Stimulated activated naive CD8-positive, alpha-beta T cell treated with anti-CD3 and anti-CD28 coated beads, Interleukin-15, amount 100 ng/mL, for 72 hours (primary cell): ENCODE data around the gene COL5A3.

Experiments
- ATAC-seq: fragments of 150-1000 bp; cut with Tn5 transposase; 2 replicates; pipeline ENCODE4 v1.10.0; 2021; ENCODE audit warnings: mild to moderate bottlenecking, moderate library complexity
- DNase-seq, 2 donors: peaks; one replicate each; pipeline ENCODE4 v3.0.0; 2021 to 2022
- H3K27ac Mint-ChIP-seq, 2 donors: one replicate each; pipeline ENCODE4 v1.8.0; 2022; ENCODE audit warnings: mild to moderate bottlenecking in 2 of 2, mixed read lengths in 2 of 2, moderate library complexity in 2 of 2
- H3K27me3 Mint-ChIP-seq: one replicate; pipeline ENCODE4 v1.8.0; 2022; ENCODE audit warnings: mixed read lengths
- H3K4me1 Mint-ChIP-seq: one replicate; pipeline ENCODE4 v1.8.0; 2022; ENCODE audit warnings: mild to moderate bottlenecking, mixed read lengths
- H3K4me3 Mint-ChIP-seq, 2 donors: one replicate each; pipeline ENCODE4 v1.8.0; 2022; ENCODE audit warnings: mild to moderate bottlenecking in 2 of 2, mixed read lengths in 2 of 2, moderate library complexity in 1 of 2
- H3K9me3 Mint-ChIP-seq, 2 donors: one replicate each; pipeline ENCODE4 v1.8.0; 2022; ENCODE audit warnings: mixed read lengths in 2 of 2

Gene COL5A3

DNA sequence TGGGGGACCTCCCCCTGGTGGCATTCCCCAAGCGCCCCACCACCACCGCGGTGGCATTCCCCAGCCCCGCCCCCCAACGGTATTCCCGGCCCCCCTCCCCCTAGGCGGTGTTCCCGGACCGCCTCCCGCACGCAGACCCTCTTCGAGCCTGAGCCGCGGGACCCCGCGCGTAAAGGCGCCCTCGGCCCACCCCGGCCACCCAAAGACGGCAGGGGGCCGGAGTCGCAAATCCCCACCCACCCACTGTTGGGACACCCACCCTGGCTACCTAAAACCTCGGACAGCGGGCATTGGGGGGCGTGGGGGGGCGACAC lies 96.3 kb downstream of the COL5A3 start:
- Mint-ChIP-seq H3K27me3 (peaks cover 36% of the 10 kb centered on the region), H3K4me1 (peaks cover 15% of the 10 kb centered on the region), H3K4me3 (peak overlapping the region; percentile 63 to 73), H3K27ac (no peak overlapping the region), H3K9me3 (no peaks in the 10 kb centered on the region)
- DNase-seq (no peak), ATAC-seq (no peak)

DNA sequence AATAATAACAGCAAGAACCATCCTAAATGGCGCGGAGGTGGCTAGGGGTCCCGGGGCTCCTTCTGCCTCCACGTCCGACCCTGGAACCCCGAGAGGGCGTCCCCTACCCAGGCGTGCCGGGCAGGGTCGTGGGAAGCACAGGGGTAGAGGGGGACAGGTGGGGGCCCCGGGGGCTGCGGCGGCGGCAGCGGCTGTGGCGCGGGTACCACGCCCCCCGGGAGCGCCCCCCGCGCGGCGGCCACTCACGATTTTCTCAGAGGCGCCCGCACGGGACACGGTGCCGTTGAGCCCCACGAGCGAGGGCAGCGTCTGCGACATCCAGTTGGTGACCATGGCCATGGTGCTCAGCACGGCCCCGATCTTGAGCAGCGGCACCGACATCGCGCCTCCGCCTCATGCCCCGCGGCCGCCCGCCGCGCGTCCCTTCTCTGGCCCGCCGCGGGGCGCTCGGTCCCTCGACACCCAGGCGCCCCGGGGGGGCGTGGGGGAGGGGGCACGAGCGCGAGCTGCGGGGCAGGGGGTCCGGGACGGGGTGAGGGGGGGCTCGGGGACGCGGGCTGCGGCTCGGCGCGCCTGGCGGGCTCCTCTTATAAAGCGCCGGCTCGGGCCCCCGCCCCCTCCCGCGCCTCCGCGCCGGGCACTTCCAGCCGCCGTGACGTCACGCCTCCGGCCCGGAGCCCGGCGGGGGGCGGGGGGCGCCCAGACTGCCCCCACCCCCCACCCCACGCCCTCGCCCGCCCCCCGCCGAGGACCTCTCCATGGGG lies 96.9 kb downstream of the COL5A3 start:
- Mint-ChIP-seq H3K4me3 (peak overlapping the region; percentile 44 to 46), H3K27ac (no peak overlapping the region), H3K9me3 (no peaks in the 10 kb centered on the region), H3K27me3 (peaks cover 31% of the 10 kb centered on the region), H3K4me1 (peaks cover 15% of the 10 kb centered on the region)
- DNase-seq (no peak), ATAC-seq (peak; percentile 16)

DNA sequence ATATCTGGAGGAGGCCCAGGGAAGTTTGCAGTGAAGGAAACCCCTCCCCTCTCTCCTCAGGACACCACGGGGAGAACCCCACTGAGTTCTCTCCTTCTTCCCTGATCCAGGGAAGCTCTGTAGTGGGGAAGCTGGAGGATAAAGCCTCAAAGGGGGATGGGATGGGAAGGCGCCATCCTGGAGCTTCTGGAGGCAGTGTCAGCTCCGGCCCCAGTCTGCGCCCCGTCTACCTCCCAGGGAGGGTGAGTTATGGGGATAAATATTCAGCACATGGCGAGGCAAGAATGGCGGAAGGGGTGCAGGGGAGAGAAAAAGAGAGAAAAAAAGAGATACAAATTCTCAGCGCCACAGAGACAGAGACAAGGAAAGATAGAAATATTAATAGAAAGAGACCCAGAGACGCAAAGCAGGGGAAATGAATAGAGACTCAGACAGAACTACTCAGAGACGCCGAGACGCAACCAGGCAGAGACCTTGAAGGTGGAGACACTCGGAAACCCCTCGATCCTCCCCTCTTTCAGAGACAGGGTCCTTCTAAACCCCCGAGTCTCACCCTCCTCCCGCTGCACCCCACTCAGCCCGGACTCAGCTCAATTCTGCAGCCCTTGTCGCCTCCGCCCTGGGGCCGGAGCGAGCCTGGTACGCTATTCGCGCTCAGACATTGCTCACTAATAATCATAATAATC lies 97.6 kb downstream of the COL5A3 start:
- DNase-seq (no peak), ATAC-seq (no peak)
- peak overlapping the region; percentile 44 to 46 for H3K4me3 Mint-ChIP-seq
- H3K4me1 Mint-ChIP-seq, result peaks cover 13% of the 10 kb centered on the region
- H3K27ac Mint-ChIP-seq, result no peak overlapping the region
- peaks cover 24% of the 10 kb centered on the region for H3K27me3 Mint-ChIP-seq
- no peaks in the 10 kb centered on the region for H3K9me3 Mint-ChIP-seq

DNA sequence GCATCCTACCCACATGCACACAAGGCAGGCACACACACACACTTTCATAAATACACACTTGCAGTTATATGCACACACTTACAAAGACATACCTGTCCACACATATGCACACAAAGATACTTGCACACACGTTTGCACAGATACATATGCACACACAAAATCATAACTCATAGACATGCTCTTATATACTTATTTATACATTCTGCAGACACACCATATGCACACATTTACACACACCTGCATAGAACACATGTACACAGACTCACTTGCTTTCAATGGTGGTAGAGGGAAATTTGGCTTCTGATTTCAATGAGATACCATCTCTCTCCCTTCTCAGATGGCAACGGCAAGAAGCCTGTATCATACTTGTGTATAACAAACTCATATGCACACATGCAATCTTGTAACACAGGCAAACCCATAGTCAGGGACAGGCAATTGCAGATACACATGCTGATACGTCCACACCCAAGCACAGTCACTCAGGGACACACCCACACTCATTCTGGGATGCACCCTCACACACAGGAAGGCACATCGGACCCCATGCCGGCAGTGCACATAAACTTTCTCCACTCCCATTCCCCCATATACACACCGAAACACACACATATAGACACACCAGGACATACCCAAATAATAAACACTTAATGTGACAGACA lies 98.6 kb downstream of the COL5A3 start:
- peaks cover 8% of the 10 kb centered on the region for H3K4me1 Mint-ChIP-seq
- H3K27me3 Mint-ChIP-seq, result peaks cover 13% of the 10 kb centered on the region
- no peak for ATAC-seq
- no peak overlapping the region for H3K4me3 Mint-ChIP-seq
- no peak for DNase-seq
- H3K9me3 Mint-ChIP-seq, result no peaks in the 10 kb centered on the region
- H3K27ac Mint-ChIP-seq, result no peak overlapping the region

DNA sequence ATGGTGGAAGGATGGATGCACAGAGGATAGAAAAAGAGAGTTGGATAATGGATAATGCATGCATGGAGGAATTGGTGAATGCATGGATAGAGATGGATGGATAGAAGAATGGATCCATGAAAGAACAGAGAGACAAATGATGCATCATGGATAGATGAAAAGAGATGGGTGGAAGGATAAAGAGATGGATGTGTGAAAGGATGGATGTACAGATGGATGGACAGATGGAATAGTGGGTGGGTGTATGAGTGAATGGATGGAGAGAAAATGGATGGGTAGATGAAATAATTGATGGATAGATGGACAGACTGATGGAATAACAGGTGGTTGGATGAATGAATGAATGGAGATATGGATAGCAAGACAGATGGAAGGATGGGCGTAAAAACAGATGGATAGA lies 99.7 kb downstream of the COL5A3 start:
- Mint-ChIP-seq H3K4me3 (no peak overlapping the region), H3K4me1 (peaks cover 8% of the 10 kb centered on the region), H3K27ac (no peak overlapping the region), H3K9me3 (no peaks in the 10 kb centered on the region), H3K27me3 (peaks cover 9% of the 10 kb centered on the region)
- ATAC-seq (no peak), DNase-seq (no peak)
